GM19467 (cell line): ENCODE data around the gene ZNF385A.
"Not testable (repeated sequence)": the region's sequence is repeated elsewhere in the genome, so short reads cannot be mapped to it uniquely, and the experiment has no call there.

ENCODE experiments used
- ATAC-seq: cut with Tn5 transposase; IDR thresholded peaks from one replicate; pipeline ENCODE4 v1.9.1; 2021; ENCODE audit warnings: mild to moderate bottlenecking, moderate library complexity; ENCODE audit not compliant: unreplicated experiment

ZNF385A gene

GRCh38 chr12:54358191-54358944, 26.2 kb downstream of the ZNF385A start:
- ATAC-seq: no peak

DNA sequence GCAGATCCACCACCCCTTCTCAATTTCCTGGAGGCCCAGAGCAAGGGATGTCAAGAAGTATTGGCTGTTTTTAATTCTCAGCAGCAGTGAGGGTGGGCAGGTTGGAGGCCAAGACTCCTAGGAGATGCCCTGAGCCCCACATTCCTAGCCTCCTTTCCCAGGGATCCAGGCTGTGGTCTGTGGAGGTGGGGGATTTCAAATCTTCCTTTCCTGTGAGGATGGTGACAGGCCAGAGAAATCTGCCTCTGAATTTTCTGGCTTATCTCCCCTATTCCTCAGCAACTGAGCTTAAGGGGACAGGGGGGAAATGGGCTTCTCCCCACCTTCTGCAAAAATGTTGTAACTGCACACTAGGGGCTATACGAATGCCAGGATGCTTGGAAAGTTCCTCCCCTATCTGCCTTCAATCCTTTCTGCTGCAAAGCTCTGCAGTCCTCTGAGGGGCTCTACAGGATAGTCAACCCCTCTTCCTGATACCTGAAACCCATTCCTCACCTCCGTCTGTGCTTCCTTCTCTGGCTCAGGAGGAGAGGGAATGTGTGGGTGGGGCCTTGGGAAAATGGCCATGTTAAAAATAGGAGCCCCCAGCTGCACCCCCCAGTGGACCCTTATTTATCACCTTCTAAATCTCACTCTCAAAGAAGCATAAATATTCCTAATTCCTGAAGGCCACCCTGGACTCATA, 26.9 kb downstream of the ZNF385A start:
- ATAC-seq: no peak

GRCh38 chr12:54356951-54357356, 27.6 kb downstream of the ZNF385A start:
- no peak for ATAC-seq

DNA sequence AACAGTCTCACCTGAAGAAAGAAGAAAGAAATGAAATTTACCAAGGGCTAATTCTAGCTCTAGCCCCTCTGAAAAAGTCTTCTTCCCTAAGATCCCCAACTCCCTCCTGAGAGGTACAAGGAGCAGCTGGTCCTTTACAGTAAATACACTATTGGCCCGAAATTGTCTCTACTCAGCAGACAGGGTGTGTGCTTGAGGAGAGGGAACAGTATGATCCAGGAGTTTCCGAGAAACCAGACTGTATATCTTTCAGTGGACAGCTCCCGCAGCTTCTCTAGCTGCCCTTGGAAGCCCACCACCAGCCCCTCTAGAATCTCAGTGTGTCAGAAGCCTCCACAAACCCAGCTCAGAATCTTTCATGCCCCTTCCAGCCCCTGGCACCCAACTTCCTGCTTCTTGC, 28.3 kb downstream of the ZNF385A start:
- ATAC-seq: no peak

DNA sequence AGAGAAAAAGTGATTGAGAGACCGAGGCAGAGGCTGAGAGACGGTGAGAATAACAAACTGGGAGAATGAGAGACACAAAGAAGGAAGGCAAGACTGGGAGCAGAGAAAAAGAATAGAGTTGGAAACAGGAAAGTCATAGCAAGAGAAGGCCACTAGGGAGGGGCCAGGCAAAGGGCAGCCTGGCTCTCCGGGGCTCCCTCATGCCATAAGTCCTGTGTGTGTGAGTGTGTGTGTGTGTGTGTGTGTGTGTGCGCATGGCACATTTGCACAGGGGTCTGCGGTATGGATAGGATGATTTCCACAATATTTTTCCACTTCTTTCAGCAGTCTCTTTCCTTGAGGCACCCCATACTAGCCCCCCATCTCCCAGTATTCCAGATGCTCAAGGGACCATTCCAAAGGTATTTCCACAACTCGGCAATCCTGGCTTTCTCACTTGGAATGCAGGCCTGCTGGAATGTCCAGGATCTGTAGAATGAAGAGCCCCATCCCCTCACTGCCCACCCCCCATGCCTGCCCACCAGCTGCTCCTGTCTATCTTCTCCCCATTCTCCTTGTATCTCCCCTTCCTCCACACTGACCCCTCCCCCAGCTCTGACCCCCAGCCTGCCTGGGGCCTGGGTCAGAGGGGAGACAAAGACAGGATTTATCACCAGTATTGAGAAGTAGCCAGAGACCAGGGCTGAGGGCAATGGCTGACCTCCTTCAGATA, 29.3 kb downstream of the ZNF385A start:
- no peak for ATAC-seq

GRCh38 chr12:54354271-54354670, 30.3 kb downstream of the ZNF385A start:
- ATAC-seq: not testable (repeated sequence)

- no peak for ATAC-seq
Observed at GRCh38 chr12:54352891-54353874, 31.4 kb downstream of the ZNF385A start.

- ATAC-seq: no peak
Observed at GRCh38 chr12:54352022-54352531, 32.5 kb downstream of the ZNF385A start.

DNA sequence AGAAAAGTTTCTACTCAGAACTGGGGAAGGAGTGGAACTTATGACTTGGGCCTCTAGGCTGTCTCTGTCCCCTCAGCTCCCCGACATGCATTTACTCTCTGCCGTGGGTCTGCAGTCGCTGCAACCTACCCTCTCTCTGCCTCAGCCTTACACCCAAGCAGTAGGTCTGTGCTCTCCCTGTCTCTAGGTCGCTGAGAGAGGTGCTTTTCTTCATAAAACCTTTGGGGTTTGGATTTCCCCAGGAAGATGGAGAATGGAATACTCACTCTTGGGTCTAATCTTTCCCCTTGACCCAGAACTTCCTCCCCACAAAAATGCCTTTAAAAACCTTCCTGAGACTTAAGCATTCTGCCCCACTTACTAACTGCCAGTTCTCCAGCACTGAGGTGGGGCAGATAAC, 33.2 kb downstream of the ZNF385A start:
- no peak for ATAC-seq

DNA sequence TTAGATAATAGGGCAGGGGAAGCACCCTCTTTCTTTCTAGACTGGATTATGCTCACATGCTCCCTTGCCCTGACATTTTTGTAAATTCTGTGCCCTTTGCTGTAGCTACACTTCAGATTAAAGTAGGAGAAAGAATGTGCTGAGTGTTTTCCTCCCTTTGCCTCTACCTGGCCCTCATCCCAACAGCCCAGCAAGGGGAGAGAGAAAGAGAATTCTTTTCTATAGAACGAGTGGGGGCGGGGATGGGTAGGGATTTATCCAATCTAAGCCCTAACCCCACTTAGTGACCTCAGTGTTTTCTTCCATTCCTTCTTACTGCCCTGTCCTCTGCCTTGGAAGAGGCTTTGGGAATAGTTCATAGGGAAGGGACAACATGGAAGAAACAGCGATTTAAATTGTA, 33.8 kb downstream of the ZNF385A start:
- no peak for ATAC-seq

- ATAC-seq: no peak
Observed at GRCh38 chr12:54349679-54350078, 34.9 kb downstream of the ZNF385A start.

GRCh38 chr12:54349036-54349435, 35.5 kb downstream of the ZNF385A start:
- ATAC-seq: no peak

GRCh38 chr12:54341378-54342300, 42.9 kb downstream of the ZNF385A start:
- no peak for ATAC-seq

DNA sequence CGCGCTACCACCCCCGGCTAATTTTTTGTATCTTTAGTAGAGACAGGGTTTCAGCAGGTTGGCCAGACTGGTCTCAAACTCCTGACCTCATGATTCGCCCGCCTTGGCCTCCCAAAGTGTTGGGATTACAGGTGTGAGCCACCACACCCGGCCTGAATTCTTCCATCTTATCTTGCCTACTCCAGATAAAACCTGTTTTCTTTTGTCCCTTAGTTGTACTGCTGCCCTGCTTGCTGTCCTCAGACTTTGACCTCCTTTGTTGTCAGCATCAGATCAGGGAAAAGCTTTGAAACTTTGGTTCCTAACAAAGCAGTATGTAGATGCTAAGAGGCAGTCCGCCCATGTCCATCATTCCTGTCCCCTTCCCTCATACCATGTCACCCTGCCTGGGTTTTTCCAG, 43.7 kb downstream of the ZNF385A start:
- no peak for ATAC-seq

- no peak for ATAC-seq
Observed at GRCh38 chr12:54338698-54339296, 45.7 kb downstream of the ZNF385A start.

GRCh38 chr12:54337854-54338650, 46.5 kb downstream of the ZNF385A start:
- no peak for ATAC-seq

DNA sequence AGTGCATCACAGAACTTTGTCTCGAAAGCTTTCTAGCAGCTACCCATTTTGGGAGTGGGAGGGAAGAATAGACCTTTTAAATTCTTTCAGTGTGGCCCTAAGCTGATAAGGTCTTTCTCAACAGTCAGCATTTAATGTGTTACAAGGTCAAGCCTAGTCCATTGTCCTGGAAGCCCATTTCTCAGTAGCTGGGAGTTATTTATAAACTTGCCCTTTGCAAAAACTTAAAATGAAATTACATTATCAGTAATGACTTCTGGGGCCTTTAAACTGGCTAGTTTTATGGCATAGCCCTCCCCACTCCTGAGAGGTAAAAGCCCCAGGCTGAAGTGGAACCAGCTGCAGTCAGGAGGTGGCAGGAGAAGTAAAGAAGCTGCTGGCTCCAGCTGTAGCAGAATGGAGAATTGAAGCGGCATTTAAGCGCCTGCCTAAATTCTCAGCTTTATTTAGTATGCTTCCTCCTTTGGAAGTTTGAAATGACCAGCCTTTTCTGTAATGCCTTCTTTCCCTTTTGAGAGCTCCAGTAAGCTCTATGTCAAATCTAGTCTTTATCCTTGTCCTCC, 47.2 kb downstream of the ZNF385A start:
- no peak for ATAC-seq
